RKO (cell line): ENCODE data around the gene STRN3.
"Not testable (repeated sequence)": the region's sequence is repeated elsewhere in the genome, so short reads cannot be mapped to it uniquely, and the experiment has no call there.

Source experiments
- DNase-seq: peaks from one replicate; pipeline ENCODE4 v3.0.0-alpha.2; 2016; ENCODE audit warnings: low spot score

The STRN3 gene

GRCh38 chr14:30907659-30908057, 118.5 kb downstream of the STRN3 start:
- no peak for DNase-seq

GRCh38 chr14:30906752-30907658, 119.2 kb downstream of the STRN3 start:
- DNase-seq: peak; percentile 57

GRCh38 chr14:30903285-30904124, 122.7 kb downstream of the STRN3 start:
- DNase-seq: no peak

- not testable (repeated sequence) for DNase-seq
Observed at GRCh38 chr14:30897121-30897520, 129.1 kb downstream of the STRN3 start.

GRCh38 chr14:30896435-30896834, 129.7 kb downstream of the STRN3 start:
- no peak for DNase-seq

- no peak for DNase-seq
Observed at GRCh38 chr14:30894923-30895515, 131.2 kb downstream of the STRN3 start.

GRCh38 chr14:30893819-30894218, 132.4 kb downstream of the STRN3 start:
- DNase-seq: no peak

GRCh38 chr14:30889244-30889594, 137.0 kb downstream of the STRN3 start:
- no peak for DNase-seq

- no peak for DNase-seq
Observed at GRCh38 chr14:30888480-30889243, 137.5 kb downstream of the STRN3 start.

- no peak for DNase-seq
Observed at GRCh38 chr14:30885840-30886740, 140.1 kb downstream of the STRN3 start.

- no peak for DNase-seq
Observed at GRCh38 chr14:30884901-30885300, 141.3 kb downstream of the STRN3 start.

- no peak for DNase-seq
Observed at GRCh38 chr14:30883508-30884294, 142.5 kb downstream of the STRN3 start.

GRCh38 chr14:30882431-30882830, 143.7 kb downstream of the STRN3 start:
- no peak for DNase-seq

- no peak for DNase-seq
Observed at GRCh38 chr14:30876692-30877091, 149.5 kb downstream of the STRN3 start.

GRCh38 chr14:30875788-30876053, 150.5 kb downstream of the STRN3 start:
- DNase-seq: no peak

GRCh38 chr14:30874999-30875787, 151.0 kb downstream of the STRN3 start:
- DNase-seq: no peak

- DNase-seq: no peak
Observed at GRCh38 chr14:30874120-30874998, 151.8 kb downstream of the STRN3 start, which contains the start of gene COCH. Gene COCH, plus strand, starts transcription at chr14:30874559. Its CDS starts 380 bp downstream, at chr14:30874939.
